Right lung (tissue), 5 donors: ENCODE results near the gene KIF1A. TPM values are rescaled to one million over a fixed set of nuclear protein-coding genes. Genes with fewer than 3 reads are reported as not detected.
"Not testable (repeated sequence)": the region's sequence is repeated elsewhere in the genome, so short reads cannot be mapped to it uniquely, and the experiment has no call there.

Source experiments
- DNase-seq, 2 donors: peaks; one replicate each; pipeline ENCODE4 v3.0.0-alpha.2; 2013
- polyA plus RNA-seq, 5 donors: library from polyadenylated mRNA; unstranded; fragments of 120-200 nt; gene quantifications; one replicate each; pipeline versions ENCODE4 v1.2.1 to v1.2.3, GENCODE V29; 2013; ENCODE audit warnings: inconsistent platforms in 1 of 5, low replicate concordance in 1 of 5; ENCODE audit not compliant: insufficient read length in 5 of 5, insufficient read depth in 1 of 5

Gene KIF1A
- polyA plus RNA-seq, 5 donors, result 1.2 to 4.9 (median 1.8) TPM

GRCh38 chr2:240704651-240705050, 115.4 kb downstream of the KIF1A start:
- DNase-seq, result no peak

- no peak for DNase-seq
Measured at GRCh38 chr2:240703417-240704341, 116.3 kb downstream of the KIF1A start.

- no peak for DNase-seq
Measured at GRCh38 chr2:240702640-240703011, 117.4 kb downstream of the KIF1A start.

- DNase-seq, result no peak
Measured at GRCh38 chr2:240701736-240702639, 118.0 kb downstream of the KIF1A start.

- no peak for DNase-seq
Measured at GRCh38 chr2:240701091-240701735, 118.8 kb downstream of the KIF1A start.

- not testable (repeated sequence) for DNase-seq
Measured at GRCh38 chr2:240700616-240701015, 119.4 kb downstream of the KIF1A start.

GRCh38 chr2:240699835-240700234, 120.2 kb downstream of the KIF1A start:
- not testable (repeated sequence) for DNase-seq

- DNase-seq, result not testable (repeated sequence)
Measured at GRCh38 chr2:240698852-240699561, 121.0 kb downstream of the KIF1A start.

- DNase-seq, result not testable (repeated sequence)
Measured at GRCh38 chr2:240696469-240696868, 123.5 kb downstream of the KIF1A start.

- DNase-seq, result not testable (repeated sequence)
Measured at GRCh38 chr2:240695593-240695992, 124.4 kb downstream of the KIF1A start.

GRCh38 chr2:240694304-240694703, 125.7 kb downstream of the KIF1A start:
- not testable (repeated sequence) for DNase-seq

- DNase-seq, result not testable (repeated sequence)
Measured at GRCh38 chr2:240692583-240693561, 127.1 kb downstream of the KIF1A start.

GRCh38 chr2:240691631-240692420, 128.2 kb downstream of the KIF1A start, which contains the start of gene AQP12A:
Gene AQP12A (plus strand): TSS chr2:240691866. CDS start chr2:240691914, 48 bp downstream.
- DNase-seq, result not testable (repeated sequence)

GRCh38 chr2:240691075-240691427, 129.0 kb downstream of the KIF1A start:
- DNase-seq, result not testable (repeated sequence)

GRCh38 chr2:240690421-240691074, 129.5 kb downstream of the KIF1A start:
- not testable (repeated sequence) for DNase-seq

- no peak for DNase-seq
Measured at GRCh38 chr2:240689975-240690374, 130.0 kb downstream of the KIF1A start.

- DNase-seq, result no peak
Measured at GRCh38 chr2:240688553-240688919, 131.5 kb downstream of the KIF1A start.

GRCh38 chr2:240687741-240688552, 132.1 kb downstream of the KIF1A start:
- no peak for DNase-seq
